C4-2B (cell line): ENCODE data around the gene FAM163B.

Experiments used
- CTCF ChIP-seq: fragments of 450-650 bp; conservative IDR thresholded peaks from 2 replicates; pipeline ENCODE4 v1.5.1; 2017; ENCODE audit warnings: mild to moderate bottlenecking
- ZFX ChIP-seq: fragments of 450-650 bp; IDR thresholded peaks from 2 replicates; pipeline ENCODE4 v1.6.1; 2017

DNA sequence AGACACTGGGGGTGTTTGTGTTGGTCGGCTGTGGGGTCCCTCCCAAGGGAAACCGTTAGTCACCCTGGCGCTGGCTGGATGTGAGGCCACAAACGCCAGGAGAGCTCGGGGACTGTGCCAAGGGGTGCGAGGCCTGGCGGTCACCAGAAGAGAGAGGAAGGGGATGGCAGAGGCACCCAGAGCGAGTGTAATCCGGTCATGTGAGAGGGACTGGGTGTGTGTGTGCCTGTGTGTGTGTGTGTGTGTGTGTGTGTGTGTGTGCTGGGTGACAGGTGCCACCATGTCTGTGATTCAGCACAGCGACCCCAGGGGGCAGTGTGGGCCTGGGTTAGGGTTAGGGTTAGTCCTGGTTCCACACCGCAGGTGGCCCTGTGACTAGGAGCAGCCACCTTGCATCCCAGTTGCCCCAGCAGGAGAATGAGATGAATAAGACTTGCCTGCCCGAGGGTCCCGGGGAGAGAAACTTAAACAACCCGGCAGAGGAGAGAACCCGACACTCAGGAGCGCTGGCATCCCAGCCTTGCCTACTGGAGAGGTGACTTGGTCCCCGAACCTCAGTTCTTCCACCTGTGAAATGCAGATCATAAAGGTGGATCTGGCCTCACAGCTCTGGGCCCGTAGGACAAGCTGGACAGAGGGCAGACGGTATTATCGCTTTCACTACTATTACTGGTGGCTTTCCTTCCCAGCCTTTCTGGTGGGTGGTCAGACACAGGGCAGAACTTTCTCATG lies 76.1 kb downstream of the FAM163B start:
- TF ChIP-seq CTCF (peak; percentile 83), ZFX (no peak)
